Testis (tissue), 2 donors: ENCODE results near the gene NPEPL1.

Experiments
- CTCF ChIP-seq, 3 experiments: fragments of 450-650 bp in 2 of 3; fragments of 200-600 bp in 1 of 3; sonication (generic) in 1 of 3; IDR thresholded peaks; one replicate each; pipeline ENCODE4 v1.5.1; 2016 to 2019; ENCODE audit warnings: antibody characterized with exemption in 3 of 3, mild to moderate bottlenecking in 2 of 3, moderate library complexity in 1 of 3
- POLR2A ChIP-seq: fragments of 450-650 bp; IDR thresholded peaks from one replicate; pipeline ENCODE4 v1.6.1; 2017; ENCODE audit warnings: antibody characterized with exemption, mild to moderate bottlenecking, moderate library complexity

GRCh38 chr20:58703765-58704371 lies 11.3 kb downstream of the NPEPL1 start:
- no peak for TF ChIP-seq POLR2A
- TF ChIP-seq CTCF (IDR thresholded peaks at IDR 0.05), result no peak
